Subcutaneous abdominal adipose tissue (tissue), 5 donors: ENCODE data around the gene EPM2AIP1.
"Not testable (repeated sequence)": the region's sequence is repeated elsewhere in the genome, so short reads cannot be mapped to it uniquely, and the experiment has no call there.

Experiments used
- H3K27ac ChIP-seq: one replicate; pipeline ENCODE4 v1.7.0; 2013; ENCODE audit warnings: low read depth, mild to moderate bottlenecking, inconsistent platforms, low read length, moderate library complexity
- H3K27me3 ChIP-seq, 5 donors: one replicate each; pipeline ENCODE4 v1.7.0; 2013; ENCODE audit warnings: low read length in 5 of 5, inconsistent platforms in 1 of 5; ENCODE audit not compliant: control insufficient read depth in 5 of 5, insufficient read depth in 4 of 5
- H3K36me3 ChIP-seq, 5 donors: one replicate each; pipeline ENCODE4 v1.7.0; 2013; ENCODE audit warnings: low read length in 5 of 5; ENCODE audit not compliant: control insufficient read depth in 5 of 5, insufficient read depth in 5 of 5
- H3K4me1 ChIP-seq, 5 donors: one replicate each; pipeline ENCODE4 v1.7.0; 2013; ENCODE audit warnings: low read length in 5 of 5, mild to moderate bottlenecking in 3 of 5, moderate library complexity in 1 of 5; ENCODE audit not compliant: control insufficient read depth in 5 of 5, insufficient read depth in 5 of 5
- H3K4me3 ChIP-seq, 5 donors: one replicate each; pipeline ENCODE4 v1.7.0; 2013; ENCODE audit warnings: low read length in 5 of 5, low read depth in 1 of 5
- H3K9ac ChIP-seq, 5 donors: one replicate each; pipeline ENCODE4 v1.7.0; 2013; ENCODE audit warnings: low read length in 5 of 5, mild to moderate bottlenecking in 4 of 5, moderate library complexity in 3 of 5
- H3K9me3 ChIP-seq, 5 donors: one replicate each; pipeline ENCODE4 v1.7.0; 2013; ENCODE audit warnings: low read length in 5 of 5; ENCODE audit not compliant: control insufficient read depth in 5 of 5
- donor health status: healthy.
- donor health status: healthy.
- donor health status: healthy.
- donor health status: healthy.
- donor health status: healthy.

The EPM2AIP1 gene

GRCh38 chr3:36992806-36993325, at the start of gene EPM2AIP1:
TSS of gene EPM2AIP1 (minus strand) at chr3:36993131. CDS start at chr3:36993077, 54 bp downstream.
- Histone ChIP-seq H3K4me1 (peaks cover 2 to 57% (median 55%) of the 10 kb centered on the region in 5 donors), H3K36me3 (peaks cover 13 to 20% (median 17%) of the 10 kb centered on the region in 5 donors), H3K4me3 (peak within 1 kb of the TSS; percentile 84 to 99 (median 89)), H3K27me3 (no peaks in the 10 kb centered on the region), H3K27ac (peak within 1 kb of the TSS; percentile 98), H3K9me3 (no peaks in the 10 kb centered on the region), H3K9ac (peak within 1 kb of the TSS; percentile 86 to 97 (median 94))

GRCh38 chr3:37042712-37043111, 49.8 kb upstream of the EPM2AIP1 start:
- not testable (repeated sequence) for H3K27ac ChIP-seq, H3K4me1 ChIP-seq, H3K27me3 ChIP-seq, H3K9ac ChIP-seq, H3K4me3 ChIP-seq, H3K9me3 ChIP-seq
- H3K36me3 ChIP-seq, result peaks cover 9 to 37% (median 26%) of the 10 kb centered on the region in 5 donors

- no peaks in the 10 kb centered on the region for H3K9me3 ChIP-seq
- H3K4me1 ChIP-seq, result no peaks in the 10 kb centered on the region
- no peak overlapping the region for H3K9ac ChIP-seq
- H3K36me3 ChIP-seq, result peaks cover 6 to 27% (median 17%) of the 10 kb centered on the region in 5 donors
- no peak overlapping the region for H3K27ac ChIP-seq
- no peak overlapping the region for H3K4me3 ChIP-seq
- no peaks in the 10 kb centered on the region for H3K27me3 ChIP-seq
Measured at GRCh38 chr3:37041546-37042195, 48.7 kb upstream of the EPM2AIP1 start.

- H3K27me3 ChIP-seq, result no peaks in the 10 kb centered on the region
- H3K36me3 ChIP-seq, result peaks cover 11 to 35% (median 21%) of the 10 kb centered on the region in 5 donors
- no peaks in the 10 kb centered on the region for H3K4me1 ChIP-seq
- no peak overlapping the region for H3K4me3 ChIP-seq
- H3K9me3 ChIP-seq, result no peaks in the 10 kb centered on the region
- H3K9ac ChIP-seq, result no peak overlapping the region
- no peak overlapping the region for H3K27ac ChIP-seq
Measured at GRCh38 chr3:37040231-37040630, 47.3 kb upstream of the EPM2AIP1 start.

GRCh38 chr3:37039161-37039846, 46.4 kb upstream of the EPM2AIP1 start:
- Histone ChIP-seq H3K27ac (no peak overlapping the region), H3K36me3 (peaks cover 11 to 33% (median 21%) of the 10 kb centered on the region in 5 donors), H3K9ac (no peak overlapping the region)

GRCh38 chr3:37037352-37037751, 44.4 kb upstream of the EPM2AIP1 start:
- Histone ChIP-seq H3K4me3 (no peak overlapping the region), H3K4me1 (peaks cover 0 to 5% (median 0%) of the 10 kb centered on the region in 5 donors), H3K27me3 (no peaks in the 10 kb centered on the region), H3K36me3 (peaks cover 13 to 44% (median 24%) of the 10 kb centered on the region in 5 donors), H3K9me3 (no peaks in the 10 kb centered on the region), H3K9ac (no peak overlapping the region), H3K27ac (no peak overlapping the region)

More at GRCh38 chr3:37039161-37039846, 46.4 kb upstream of the EPM2AIP1 start:
- Histone ChIP-seq H3K27me3 (no peaks in the 10 kb centered on the region), H3K4me3 (no peak overlapping the region), H3K4me1 (no peaks in the 10 kb centered on the region), H3K9me3 (no peaks in the 10 kb centered on the region)

GRCh38 chr3:37032961-37033360, 40.0 kb upstream of the EPM2AIP1 start:
- H3K4me1 ChIP-seq, result peaks cover 0 to 10% (median 4%) of the 10 kb centered on the region in 5 donors
- H3K36me3 ChIP-seq, result peaks cover 22 to 55% (median 25%) of the 10 kb centered on the region in 5 donors
- H3K9ac ChIP-seq, result no peak overlapping the region
- H3K27ac ChIP-seq, result no peak overlapping the region
- H3K27me3 ChIP-seq, result no peaks in the 10 kb centered on the region
- H3K9me3 ChIP-seq, result no peaks in the 10 kb centered on the region
- no peak overlapping the region for H3K4me3 ChIP-seq

- Histone ChIP-seq H3K9me3 (no peaks in the 10 kb centered on the region), H3K9ac (no peak overlapping the region), H3K27me3 (no peaks in the 10 kb centered on the region), H3K27ac (no peak overlapping the region), H3K4me3 (no peak overlapping the region), H3K4me1 (peaks cover 0 to 10% (median 4%) of the 10 kb centered on the region in 5 donors), H3K36me3 (peaks cover 18 to 71% (median 36%) of the 10 kb centered on the region in 5 donors)
Measured at GRCh38 chr3:37031096-37031682, 38.3 kb upstream of the EPM2AIP1 start.

GRCh38 chr3:37030588-37030987, 37.7 kb upstream of the EPM2AIP1 start:
- Histone ChIP-seq H3K9me3 (no peaks in the 10 kb centered on the region), H3K36me3 (peaks cover 16 to 72% (median 42%) of the 10 kb centered on the region in 5 donors), H3K27ac (no peak overlapping the region), H3K27me3 (no peaks in the 10 kb centered on the region), H3K4me3 (no peak overlapping the region), H3K4me1 (peaks cover 0 to 10% (median 4%) of the 10 kb centered on the region in 5 donors), H3K9ac (no peak overlapping the region)
